ENCODE data around the gene AHI1. TPM values are rescaled to one million over a fixed set of nuclear protein-coding genes. Genes with fewer than 3 reads are reported as not detected.

The AHI1 gene
- total and polyA plus RNA-seq, 2 experiments from 2014 or later: 17.1 to 18.4 TPM

DNA sequence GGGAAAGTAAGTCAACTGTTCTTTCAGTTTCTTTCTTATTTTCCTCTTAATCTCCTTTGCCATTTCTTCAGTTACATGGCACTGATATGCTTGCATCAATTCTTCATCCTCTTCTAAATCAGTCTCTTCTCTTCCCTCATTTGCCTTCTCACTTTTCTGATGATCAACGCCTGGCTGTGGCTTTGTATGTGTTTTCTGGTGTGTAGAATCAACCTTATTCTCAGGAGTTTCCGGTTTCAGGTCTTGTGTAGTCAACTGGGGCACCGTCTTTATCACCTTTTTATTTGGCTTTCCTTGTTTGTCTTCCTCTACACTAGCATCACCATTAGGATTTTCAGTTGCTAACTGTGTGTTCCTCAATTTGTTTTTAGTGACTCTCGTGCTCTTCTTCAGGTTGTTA is 31.6 kb downstream of the AHI1 start:
- no peaks in the 10 kb centered on the region for H3K4me1 ChIP-seq (ENCODE audit: low read depth)
- no peak overlapping the region for H3K4me3 ChIP-seq
- no peak overlapping the region for H3K27ac ChIP-seq
- no peaks in the 10 kb centered on the region for H3K36me3 ChIP-seq
- H3K27me3 ChIP-seq: no peaks in the 10 kb centered on the region
- TF ChIP-seq, protein P1, sequence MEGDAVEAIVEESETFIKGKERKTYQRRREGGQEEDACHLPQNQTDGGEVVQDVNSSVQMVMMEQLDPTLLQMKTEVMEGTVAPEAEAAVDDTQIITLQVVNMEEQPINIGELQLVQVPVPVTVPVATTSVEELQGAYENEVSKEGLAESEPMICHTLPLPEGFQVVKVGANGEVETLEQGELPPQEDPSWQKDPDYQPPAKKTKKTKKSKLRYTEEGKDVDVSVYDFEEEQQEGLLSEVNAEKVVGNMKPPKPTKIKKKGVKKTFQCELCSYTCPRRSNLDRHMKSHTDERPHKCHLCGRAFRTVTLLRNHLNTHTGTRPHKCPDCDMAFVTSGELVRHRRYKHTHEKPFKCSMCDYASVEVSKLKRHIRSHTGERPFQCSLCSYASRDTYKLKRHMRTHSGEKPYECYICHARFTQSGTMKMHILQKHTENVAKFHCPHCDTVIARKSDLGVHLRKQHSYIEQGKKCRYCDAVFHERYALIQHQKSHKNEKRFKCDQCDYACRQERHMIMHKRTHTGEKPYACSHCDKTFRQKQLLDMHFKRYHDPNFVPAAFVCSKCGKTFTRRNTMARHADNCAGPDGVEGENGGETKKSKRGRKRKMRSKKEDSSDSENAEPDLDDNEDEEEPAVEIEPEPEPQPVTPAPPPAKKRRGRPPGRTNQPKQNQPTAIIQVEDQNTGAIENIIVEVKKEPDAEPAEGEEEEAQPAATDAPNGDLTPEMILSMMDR (IDR thresholded peaks at IDR 0.05; ENCODE audit: low read depth, low read length): no peak
- no peak for DNase-seq (ENCODE audit: low read depth in 1 of 2, low spot score in 1 of 2)
- H3K9me3 ChIP-seq (ENCODE audit: low read depth): no peaks in the 10 kb centered on the region

DNA sequence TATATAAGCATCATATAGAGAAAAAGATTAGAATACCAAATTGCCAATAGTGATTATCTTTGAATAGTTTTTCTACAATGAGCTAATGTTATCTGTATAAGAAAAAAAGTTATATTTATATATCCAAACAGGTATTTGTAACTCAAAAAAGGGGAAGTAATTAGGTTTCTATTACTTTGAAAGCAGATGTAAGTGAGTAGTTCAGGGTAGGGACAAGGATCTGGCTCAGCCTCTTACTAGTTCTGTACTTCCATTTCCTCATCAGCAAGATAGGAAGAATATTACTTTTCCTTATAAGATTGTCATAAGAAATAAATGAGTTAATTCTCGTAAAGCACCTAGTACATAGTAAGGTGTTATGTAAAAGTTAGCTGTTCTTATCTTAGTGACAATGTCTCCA is 32.2 kb downstream of the AHI1 start:
- Histone ChIP-seq H3K9me3 (ENCODE audit: low read depth) (no peaks in the 10 kb centered on the region), H3K27ac (no peak overlapping the region), H3K4me1 (ENCODE audit: low read depth) (no peaks in the 10 kb centered on the region), H3K36me3 (no peaks in the 10 kb centered on the region), H3K4me3 (no peak overlapping the region), H3K27me3 (no peaks in the 10 kb centered on the region)
- TF ChIP-seq, protein P1 (IDR thresholded peaks at IDR 0.05; ENCODE audit: low read depth, low read length): no peak
- DNase-seq (ENCODE audit: low read depth in 1 of 2, low spot score in 1 of 2): no peak

DNA sequence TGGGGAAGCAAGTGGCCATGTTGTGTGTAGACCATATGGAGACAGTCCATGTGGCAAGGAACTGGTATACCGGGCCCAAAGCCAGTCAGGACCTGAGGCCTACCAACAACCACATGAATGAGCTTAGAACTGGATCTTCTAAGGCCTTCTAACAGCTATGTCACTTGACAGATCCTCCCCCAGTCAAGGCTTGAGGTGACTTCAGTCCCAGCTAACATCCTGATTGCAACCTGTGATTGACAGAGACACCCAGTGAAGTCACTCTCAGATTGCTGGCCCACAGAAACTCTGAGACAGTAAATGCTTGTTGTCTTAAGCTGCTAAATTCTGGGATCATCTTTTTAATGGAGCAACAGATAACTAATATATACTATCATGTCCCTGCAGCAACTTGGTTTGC is 32.9 kb downstream of the AHI1 start:
- H3K4me1 ChIP-seq (ENCODE audit: low read depth): no peaks in the 10 kb centered on the region
- H3K27me3 ChIP-seq: no peaks in the 10 kb centered on the region
- no peak overlapping the region for H3K27ac ChIP-seq
- H3K4me3 ChIP-seq: no peak overlapping the region
- H3K9me3 ChIP-seq (ENCODE audit: low read depth): no peaks in the 10 kb centered on the region
- TF ChIP-seq, protein P1 (IDR thresholded peaks at IDR 0.05; ENCODE audit: low read depth, low read length): no peak
- H3K36me3 ChIP-seq: no peaks in the 10 kb centered on the region
- no peak for DNase-seq (ENCODE audit: low read depth in 1 of 2, low spot score in 1 of 2)

DNA sequence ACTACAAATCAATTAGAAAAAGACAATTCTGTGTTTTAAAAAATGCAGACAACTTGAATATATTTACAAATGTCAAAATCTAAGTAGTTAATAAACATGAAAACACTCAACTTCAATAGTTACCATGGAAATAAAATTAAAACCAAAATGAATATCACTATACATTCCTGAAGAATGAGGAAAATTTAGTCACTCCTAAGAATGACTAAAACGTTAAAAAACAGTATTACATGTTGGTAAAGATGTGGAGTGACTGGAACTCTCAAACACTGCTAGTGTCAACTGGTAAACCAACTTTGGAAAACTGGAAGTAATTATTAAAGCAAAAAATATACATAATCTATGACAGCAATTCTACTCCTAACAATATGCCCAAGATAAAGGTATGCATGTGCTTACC is 36.3 kb downstream of the AHI1 start:
- Histone ChIP-seq H3K27me3 (no peaks in the 10 kb centered on the region), H3K9me3 (ENCODE audit: low read depth) (no peaks in the 10 kb centered on the region), H3K4me1 (ENCODE audit: low read depth) (no peaks in the 10 kb centered on the region), H3K4me3 (no peak overlapping the region), H3K36me3 (no peaks in the 10 kb centered on the region), H3K27ac (no peak overlapping the region)
- no peak for DNase-seq (ENCODE audit: low read depth in 1 of 2, low spot score in 1 of 2)
- TF ChIP-seq, protein P1 (IDR thresholded peaks at IDR 0.05; ENCODE audit: low read depth, low read length): no peak

DNA sequence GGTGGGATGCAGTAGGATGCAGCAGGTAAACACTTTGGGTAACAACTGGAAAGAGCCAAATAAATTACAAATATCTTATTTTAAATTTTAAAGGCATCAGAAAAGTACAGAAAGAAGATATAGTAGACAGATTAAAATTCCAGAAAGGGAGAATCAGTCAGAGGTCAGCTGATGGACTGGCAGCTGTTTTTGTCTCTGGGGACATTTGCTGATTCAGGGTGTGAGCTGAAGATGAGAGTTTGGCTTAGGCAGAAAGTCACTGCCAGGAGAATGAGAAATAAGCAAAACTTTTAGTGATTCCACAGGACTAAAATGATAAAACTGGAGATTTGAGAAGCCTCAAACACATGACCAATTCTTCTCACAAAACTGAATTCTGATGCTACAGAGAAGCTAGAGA is 39.5 kb downstream of the AHI1 start:
- H3K36me3 ChIP-seq: no peaks in the 10 kb centered on the region
- H3K4me3 ChIP-seq: no peak overlapping the region
- H3K27ac ChIP-seq: no peak overlapping the region
- H3K27me3 ChIP-seq: no peaks in the 10 kb centered on the region
- H3K9me3 ChIP-seq (ENCODE audit: low read depth): no peaks in the 10 kb centered on the region
- DNase-seq (ENCODE audit: low read depth in 1 of 2, low spot score in 1 of 2): no peak
- TF ChIP-seq, protein P1 (IDR thresholded peaks at IDR 0.05; ENCODE audit: low read depth, low read length): no peak
- H3K4me1 ChIP-seq (ENCODE audit: low read depth): no peaks in the 10 kb centered on the region

All from cardiac muscle cell (in vitro differentiated cells and primary cell).